H1 (cell line): Measurements from ENCODE around the gene LIG3. TPM values are rescaled to one million over a fixed set of nuclear protein-coding genes. Genes with fewer than 3 reads are reported as not detected.

Source experiments
- CTCF ChIA-PET: fragments of 300-600 bp; sonication (Branson Sonifier 250); formaldehyde crosslinking; loops from one replicate; lab custom pipeline; 2021; ENCODE audit not compliant: partially characterized antibody; lab: Charles Lee
- POLR2A ChIA-PET: fragments of 300-600 bp; sonication (Branson Sonifier 250); formaldehyde crosslinking; loops from one replicate; lab custom pipeline; 2021; ENCODE audit warnings: inconsistent platforms; ENCODE audit not compliant: partially characterized antibody; lab: Charles Lee
- DNase-seq, 2 experiments: peaks; one replicate each; pipeline versions ENCODE4 v3.0.0 to v3.0.0-alpha.2; 2010 to 2022; ENCODE audit warnings: low spot score in 2 of 2, low read depth in 1 of 2, mixed read lengths in 1 of 2
- FAIRE-seq: peaks from 2 replicates; lab custom pipeline; 2011; peaks lifted over from hg19 to GRCh38; lab: Jason Lieb, UNC
- H2AFZ ChIP-seq: 2 replicates; pipeline ENCODE4 v1.8.1; 2012; ENCODE audit warnings: low read length, inconsistent platforms
- H2AK5ac ChIP-seq: 2 replicates; pipeline ENCODE4 v1.6.1; 2013; ENCODE audit warnings: low read depth, low read length
- H2BK120ac ChIP-seq: replicated peaks from 2 replicates; pipeline ENCODE3; 2013; ENCODE audit warnings: low read depth, low read length, inconsistent platforms
- H2BK12ac ChIP-seq: 2 replicates; pipeline ENCODE4 v1.6.1; 2013; ENCODE audit warnings: low read depth, low read length
- H2BK15ac ChIP-seq: 2 replicates; pipeline ENCODE4 v1.6.1; 2013; ENCODE audit warnings: low read length
- H2BK20ac ChIP-seq: 2 replicates; pipeline ENCODE4 v1.6.1; 2013; ENCODE audit warnings: low read length
- H2BK5ac ChIP-seq: 2 replicates; pipeline ENCODE4 v1.6.1; 2013; ENCODE audit warnings: low read depth, low read length
- H3K14ac ChIP-seq: 2 replicates; pipeline ENCODE4 v1.6.1; 2013; ENCODE audit warnings: inconsistent platforms; ENCODE audit not compliant: insufficient read length
- H3K18ac ChIP-seq: 2 replicates; pipeline ENCODE4 v1.6.1; 2013; ENCODE audit warnings: low read length; ENCODE audit errors: extremely low read depth
- H3K23ac ChIP-seq: 2 replicates; pipeline ENCODE4 v1.6.1; 2013; ENCODE audit warnings: inconsistent platforms; ENCODE audit not compliant: insufficient read length
- H3K23me2 ChIP-seq: 2 replicates; pipeline ENCODE4 v1.6.1; 2013; ENCODE audit warnings: low read depth, low read length
- H3K27ac ChIP-seq: 2 replicates; pipeline ENCODE4 v1.6.1; 2011; ENCODE audit warnings: low read depth, low read length, inconsistent platforms
- H3K27me3 ChIP-seq, 4 experiments: replicated peaks in 1 of 4; 1 replicate in 1 of 4; 2 replicates in 3 of 4; pipeline versions ENCODE4 v1.6.1 to v1.8.1; 2011 to 2013; ENCODE audit warnings: low read length in 3 of 4, mild to moderate bottlenecking in 3 of 4, inconsistent platforms in 2 of 4, mixed read lengths in 2 of 4, moderate library complexity in 1 of 4; ENCODE audit not compliant: control insufficient read depth in 3 of 4, insufficient read depth in 3 of 4; ENCODE audit errors: extremely low read depth in 1 of 4
- H3K36me3 ChIP-seq, 4 experiments: 2 replicates each; pipeline versions ENCODE4 v1.6.1 to v1.8.1; 2011 to 2013; ENCODE audit warnings: mild to moderate bottlenecking in 4 of 4, low read length in 3 of 4, moderate library complexity in 2 of 4, control low read depth in 1 of 4, inconsistent platforms in 1 of 4; ENCODE audit not compliant: insufficient read depth in 4 of 4, control insufficient read depth in 2 of 4
- H3K4ac ChIP-seq: replicated peaks from 2 replicates; pipeline ENCODE3; 2013; ENCODE audit warnings: low read length, low read depth, mixed read lengths, inconsistent platforms; ENCODE audit not compliant: insufficient read length
- H3K4me1 ChIP-seq, 4 experiments: replicated peaks in 1 of 4; 1 replicate in 1 of 4; 2 replicates in 3 of 4; pipeline versions ENCODE4 v1.6.1 to v1.8.1; 2011 to 2013; ENCODE audit warnings: low read length in 3 of 4, inconsistent platforms in 2 of 4, mixed read lengths in 1 of 4; ENCODE audit not compliant: insufficient read depth in 4 of 4, control insufficient read depth in 3 of 4
- H3K4me2 ChIP-seq, 2 experiments: 2 replicates each; pipeline versions ENCODE4 v1.6.1 to v1.8.1; 2011 to 2013; ENCODE audit warnings: low read depth in 2 of 2, low read length in 2 of 2, control low read depth in 1 of 2, inconsistent platforms in 1 of 2, mild to moderate bottlenecking in 1 of 2; ENCODE audit not compliant: insufficient read depth in 1 of 2
- H3K4me3 ChIP-seq, 4 experiments: fragments of 200-600, 300-600 bp in 1 of 4; sonication (generic), shearing (Covaris generic), sonication (Bioruptor Twin) in 1 of 4; 2 replicates each; pipeline versions ENCODE4 v1.5.1 to v1.8.1; 2011 to 2016; ENCODE audit warnings: low read length in 4 of 4, low read depth in 3 of 4, control low read depth in 2 of 4, inconsistent platforms in 2 of 4, mild to moderate bottlenecking in 2 of 4, mixed read lengths in 1 of 4, moderate library complexity in 1 of 4; ENCODE audit not compliant: insufficient read depth in 2 of 4; ENCODE audit errors: extremely low read depth in 1 of 4
- H3K56ac ChIP-seq: replicated peaks from 2 replicates; pipeline ENCODE3; 2013; ENCODE audit warnings: low read depth, mild to moderate bottlenecking, mixed read lengths, low read length, inconsistent platforms; ENCODE audit not compliant: insufficient read length
- H3K79me1 ChIP-seq: 2 replicates; pipeline ENCODE4 v1.6.1; 2013; ENCODE audit warnings: low read depth, low read length, control low read depth
- H3K79me2 ChIP-seq, 2 experiments: 2 replicates each; pipeline versions ENCODE4 v1.6.1 to v1.8.1; 2012 to 2013; ENCODE audit warnings: low read length in 2 of 2, mild to moderate bottlenecking in 2 of 2, inconsistent platforms in 1 of 2; ENCODE audit not compliant: insufficient read depth in 2 of 2, control insufficient read depth in 1 of 2
- H3K9ac ChIP-seq, 4 experiments: replicated peaks in 1 of 4; 1 replicate in 1 of 4; 2 replicates in 3 of 4; pipeline versions ENCODE4 v1.6.1 to v1.8.1; 2011 to 2013; ENCODE audit warnings: low read depth in 3 of 4, low read length in 3 of 4, control low read depth in 2 of 4, mild to moderate bottlenecking in 2 of 4, moderate library complexity in 2 of 4, inconsistent platforms in 1 of 4; ENCODE audit errors: extremely low read depth in 1 of 4
- H3K9me3 ChIP-seq, 2 experiments: 2 replicates each; pipeline versions ENCODE4 v1.6.1 to v1.8.1; 2012 to 2013; ENCODE audit warnings: mild to moderate bottlenecking in 2 of 2, moderate library complexity in 2 of 2, control low read depth in 1 of 2, inconsistent platforms in 1 of 2, low read depth in 1 of 2, low read length in 1 of 2, mixed read lengths in 1 of 2; ENCODE audit not compliant: insufficient read depth in 2 of 2
- H4K20me1 ChIP-seq, 2 experiments: replicated peaks in 1 of 2; 2 replicates each; pipeline versions ENCODE3 to v1.8.1; 2011 to 2013; ENCODE audit warnings: inconsistent platforms in 2 of 2, low read length in 2 of 2, mild to moderate bottlenecking in 1 of 2; ENCODE audit not compliant: insufficient read depth in 2 of 2, control insufficient read depth in 1 of 2
- H4K5ac ChIP-seq: 2 replicates; pipeline ENCODE4 v1.6.1; 2013; ENCODE audit warnings: low read length, low read depth, mixed read lengths, inconsistent platforms; ENCODE audit not compliant: insufficient read length
- H4K8ac ChIP-seq: 2 replicates; pipeline ENCODE4 v1.8.0; 2013; ENCODE audit warnings: mild to moderate bottlenecking, moderate library complexity, low read length, inconsistent platforms; ENCODE audit not compliant: insufficient read depth; ENCODE audit errors: extremely low read depth
- H4K91ac ChIP-seq: replicated peaks from 2 replicates; pipeline ENCODE3; 2013; ENCODE audit warnings: low read length, mixed read lengths, inconsistent platforms; ENCODE audit not compliant: insufficient read length
- BCL11A ChIP-seq, 2 experiments: IDR thresholded peaks; one replicate each; pipeline ENCODE4 v1.6.1; 2011; ENCODE audit warnings: low read depth in 2 of 2, low read length in 2 of 2, mild to moderate bottlenecking in 2 of 2
- CBX8 ChIP-seq: fragments of 300-800, 300-1000 bp; sonication (generic); IDR thresholded peaks from 2 replicates; pipeline ENCODE4 v1.7.1; 2016; ENCODE audit warnings: low read depth, low read length, borderline replicate concordance
- GABPA ChIP-seq: IDR thresholded peaks from 2 replicates; pipeline ENCODE4 v1.6.1; 2011; ENCODE audit warnings: mild to moderate bottlenecking, low read length, moderate library complexity, borderline replicate concordance; ENCODE audit not compliant: insufficient read depth
- JUN ChIP-seq: IDR thresholded peaks from 2 replicates; pipeline ENCODE4 v1.6.1; 2011; ENCODE audit warnings: low read depth, mild to moderate bottlenecking, improper control_type of control experiment, low read length
- POLR2AphosphoS5 ChIP-seq: IDR thresholded peaks from 2 replicates; pipeline ENCODE4 v1.6.1; 2011; ENCODE audit warnings: low read depth, low read length
- RFX5 ChIP-seq: IDR thresholded peaks from 2 replicates; pipeline ENCODE4 v1.6.1; 2011; ENCODE audit warnings: low read depth, low read length, improper control_type of control experiment, borderline replicate concordance
- RNF2 ChIP-seq: fragments of 200-900, 300-1000 bp; sonication (generic); IDR thresholded peaks from 2 replicates; pipeline ENCODE4 v1.7.1; 2016; ENCODE audit warnings: borderline replicate concordance, low read depth, mild to moderate bottlenecking, antibody characterized with exemption, low read length; ENCODE audit not compliant: poor library complexity, severe bottlenecking; ENCODE audit errors: missing control alignments
- SIX5 ChIP-seq: IDR thresholded peaks from 2 replicates; pipeline ENCODE4 v1.6.1; 2011; ENCODE audit warnings: mild to moderate bottlenecking, low read depth, low read length
- SP1 ChIP-seq: IDR thresholded peaks from 2 replicates; pipeline ENCODE4 v1.6.1; 2011; ENCODE audit warnings: low read depth, low read length
- TAF7 ChIP-seq: optimal IDR thresholded peaks from 2 replicates; pipeline ENCODE3; 2011; ENCODE audit warnings: low read depth, mild to moderate bottlenecking, inconsistent platforms, low read length, moderate library complexity, borderline replicate concordance
- TBP ChIP-seq: IDR thresholded peaks from 2 replicates; pipeline ENCODE4 v1.6.1; 2011; ENCODE audit warnings: low read depth, low read length, improper control_type of control experiment
- whole genome bisulfite sequencing, 2 experiments: shearing (Covaris generic) in 1 of 2; methylation state at CpG; one replicate each; pipeline versions ENCODE4 v1.1.6 to v1.1.7; 2013 to 2015; ENCODE audit warnings: low lambda C conversion rate in 2 of 2, mixed read lengths in 2 of 2, inconsistent platforms in 1 of 2, low coverage in 1 of 2, missing lambda C conversion rate in 1 of 2; ENCODE audit not compliant: insufficient replicate concordance in 2 of 2, insufficient coverage in 1 of 2, insufficient read length in 1 of 2; ENCODE audit errors: extremely low coverage in 1 of 2, missing lambda C conversion rate in 1 of 2; 5-methylcytosine and 5-hydroxymethylcytosine counted together
- polyA plus RNA-seq, 7 experiments: library from polyadenylated mRNA; depleted of rRNA in 3 of 7; stranded (reverse) in 5 of 7; unstranded in 2 of 7; fragments of >200 nt in 5 of 7; fragments of 200-250 nt in 2 of 7; gene quantifications; 1 replicate in 5 of 7; 2 replicates in 1 of 7; 4 replicates in 1 of 7; pipeline versions ENCODE4 v1.2.1 to v1.2.3, GENCODE V29; 2011 to 2013; ENCODE audit warnings: missing spikeins in 2 of 7, mixed read lengths in 2 of 7
- total RNA-seq: library from RNA; stranded (reverse); fragmentation: NEBNext Ultra II Directional; extraction: Animal tissue kit (Norgen Biotek cat#: 25700); gene quantifications from 2 replicates; pipeline ENCODE4 v1.2.1, GENCODE V29; 2021

Gene LIG3
- total and polyA plus RNA-seq, 2 of the 8 experiments (the other 6 are each of a cell fraction or from before 2014, with no cell fraction given) = 63.6 to 89.3 TPM

GRCh38 chr17:34958438-34958837 lies 21.9 kb upstream of the LIG3 start:
- DNase-seq (no peak), FAIRE-seq (no peak)
- Histone ChIP-seq H3K27me3 (peaks cover 0 to 3% (median under 1%) of the 10 kb centered on the region in 4 experiments; a peak in 2 of 7 replicates), H2BK15ac (no peak overlapping the region), H3K23ac (no peak overlapping the region), H2BK120ac (no peak overlapping the region), H3K23me2 (peaks cover 10% of the 10 kb centered on the region; the same call in 1 of the 2 replicates), H3K4me1 (0 out of 7 replicates have a peak, but pooled peaks cover 0 to 3% (median under 1%) of the 10 kb centered on the region in 4 experiments), H3K18ac (no peak overlapping the region), H2BK5ac (no peak overlapping the region), H2BK20ac (no peak overlapping the region), H3K56ac (no peak overlapping the region), H4K5ac (no peak overlapping the region), H4K91ac (no peak overlapping the region), H3K27ac (no peak overlapping the region), H3K79me2 (peaks cover 0 to 20% of the 10 kb centered on the region in 2 experiments; a peak in 2 of 4 replicates), H3K79me1 (no peaks in the 10 kb centered on the region), H3K14ac (no peak overlapping the region), H3K9me3 (no peaks in the 10 kb centered on the region), H2AFZ (no peak overlapping the region), H3K9ac (no peak overlapping the region), H4K20me1 (no peaks in the 10 kb centered on the region), H4K8ac (no peak overlapping the region), H3K36me3 (peaks cover 0 to 5% (median 0%) of the 10 kb centered on the region in 4 experiments; a peak in 1 of 8 replicates), H3K4me3 (no peak overlapping the region), H3K4me2 (no peak overlapping the region), H2BK12ac (no peak overlapping the region), H2AK5ac (no peak overlapping the region), H3K4ac (no peak overlapping the region)
- 85% methylated on average over 1 of the region's 1 CpG; no CpG with 5 or more reads in 1 of the 2 experiments for WGBS, 2 experiments
- ChIA-PET CTCF (no interaction called here), POLR2A (interaction anchor here (0.7 to 1.6 kb wide), 3 partner anchors 15 to 172 kb away, joined by 3 read pairs; no protein-coding TSS in a partner anchor)
- TF ChIP-seq TBP (no peak), SIX5 (no peak), RNF2 (no peak), BCL11A (IDR thresholded peaks at IDR 0.05; ENCODE audit: low read depth in 2 of 2, low read length in 2 of 2) (no peak), JUN (no peak), CBX8 (no peak), SP1 (no peak), TAF7 (no peak), RFX5 (no peak), POLR2AphosphoS5 (no peak), GABPA (no peak)
